SU-DHL-6 (cell line): Measurements from ENCODE around the gene FAM32A.

Experiments
- H2AFZ ChIP-seq: fragments of 200-600 bp; sonication (generic); 2 replicates; pipeline ENCODE4 v1.6.1; 2014; ENCODE audit warnings: low read depth, mild to moderate bottlenecking, moderate library complexity, mixed read lengths, antibody characterized with exemption, low read length; ENCODE audit not compliant: severe bottlenecking
- H3F3A ChIP-seq: fragments of 200-600 bp; shearing (Covaris generic); 2 replicates; pipeline ENCODE4 v1.6.0; 2016; ENCODE audit warnings: antibody characterized with exemption, mild to moderate bottlenecking; ENCODE audit not compliant: insufficient read depth
- H3K27ac ChIP-seq: fragments of 200-600 bp; sonication (generic); 2 replicates; pipeline ENCODE4 v1.5.1; 2016; ENCODE audit warnings: low read depth, mild to moderate bottlenecking, low read length, moderate library complexity, mixed read lengths
- H3K27me3 ChIP-seq: fragments of 200-600 bp; sonication (generic), shearing (Covaris generic); 2 replicates; pipeline ENCODE4 v1.6.0; 2014; ENCODE audit warnings: mild to moderate bottlenecking, low read length
- H3K36me3 ChIP-seq: fragments of 200-600 bp; sonication (generic); 2 replicates; pipeline ENCODE4 v1.6.1; 2014; ENCODE audit warnings: mild to moderate bottlenecking, low read length, mixed read lengths
- H3K4me2 ChIP-seq: fragments of 300-600, 200-600 bp; shearing (Covaris generic), sonication (generic); 2 replicates; pipeline ENCODE4 v1.6.0; 2014; ENCODE audit warnings: low read length, low read depth, mild to moderate bottlenecking; ENCODE audit not compliant: poor library complexity, severe bottlenecking
- H3K4me3 ChIP-seq: fragments of 200-600 bp; sonication (generic); 2 replicates; pipeline ENCODE4 v1.5.1; 2014; ENCODE audit warnings: antibody characterized with exemption, low read length, mild to moderate bottlenecking, mixed read lengths; ENCODE audit not compliant: insufficient read depth, poor library complexity, severe bottlenecking
- H3K79me2 ChIP-seq: fragments of 200-600 bp; sonication (generic); 2 replicates; pipeline ENCODE4 v1.6.1; 2014; ENCODE audit warnings: mild to moderate bottlenecking, low read length, moderate library complexity; ENCODE audit not compliant: insufficient read depth
- H3K9ac ChIP-seq: fragments of 200-600 bp; sonication (generic); 2 replicates; pipeline ENCODE4 v1.7.0; 2014; ENCODE audit warnings: mild to moderate bottlenecking, low read length
- H3K9me2 ChIP-seq: fragments of 200-600 bp; sonication (generic); replicated peaks from 2 replicates; pipeline ENCODE4 v1.6.1; 2014; ENCODE audit warnings: low read length; ENCODE audit not compliant: insufficient read depth
- H3K9me3 ChIP-seq: fragments of 200-600 bp; sonication (generic); 2 replicates; pipeline ENCODE4 v1.6.1; 2014; ENCODE audit warnings: low read length, mixed read lengths; ENCODE audit not compliant: insufficient read depth
- H4K20me1 ChIP-seq: fragments of 200-600 bp; sonication (generic); 2 replicates; pipeline ENCODE4 v1.6.1; 2014; ENCODE audit warnings: low read depth, mild to moderate bottlenecking, antibody characterized with exemption, low read length, moderate library complexity, mixed read lengths
- CTCF ChIP-seq: fragments of 200-600 bp; sonication (generic); IDR thresholded peaks from one replicate; pipeline ENCODE4 v1.5.1; 2017; ENCODE audit warnings: antibody characterized with exemption, mild to moderate bottlenecking, low read length, moderate library complexity; ENCODE audit not compliant: insufficient read depth, poor library complexity, severe bottlenecking
- EZH2phosphoT487 ChIP-seq: fragments of 200-600 bp; sonication (generic), shearing (Covaris generic); conservative IDR thresholded peaks from 2 replicates; pipeline ENCODE4 v1.6.1; 2018; ENCODE audit warnings: mild to moderate bottlenecking, antibody characterized with exemption, low read length, moderate library complexity, mixed read lengths

Gene FAM32A

GRCh38 chr19:16228637-16229321 is 43.6 kb downstream of the FAM32A start:
- no peaks in the 10 kb centered on the region for H3K9me2 ChIP-seq
- no peak overlapping the region for H3K4me2 ChIP-seq
- no peaks in the 10 kb centered on the region for H3K9me3 ChIP-seq
- H2AFZ ChIP-seq = no peak overlapping the region
- no peaks in the 10 kb centered on the region for H3F3A ChIP-seq
- H3K79me2 ChIP-seq = no peaks in the 10 kb centered on the region
- H3K27ac ChIP-seq = no peak overlapping the region
- H3K36me3 ChIP-seq = no peaks in the 10 kb centered on the region
- H3K9ac ChIP-seq = no peak overlapping the region
- no peak overlapping the region for H3K4me3 ChIP-seq
- no peaks in the 10 kb centered on the region for H4K20me1 ChIP-seq
- H3K27me3 ChIP-seq = no peaks in the 10 kb centered on the region
- TF ChIP-seq EZH2phosphoT487 (no peak), CTCF (no peak)

DNA sequence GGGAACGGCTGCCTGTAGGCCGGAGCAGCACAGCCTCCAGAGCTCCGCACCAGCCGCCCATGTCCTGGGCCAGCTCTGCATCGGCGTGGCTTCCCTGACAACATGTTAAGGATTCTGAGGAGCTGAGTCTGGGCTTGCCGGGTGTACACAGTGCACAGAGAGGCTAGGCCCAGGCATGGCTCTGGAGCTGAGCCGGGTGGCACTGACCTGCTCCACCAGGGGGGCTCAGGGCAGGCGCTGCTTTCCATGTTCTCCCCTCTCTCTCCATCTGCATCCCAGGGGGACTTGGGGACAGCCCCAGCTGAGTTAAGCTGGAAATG is 44.1 kb downstream of the FAM32A start:
- H3F3A ChIP-seq = no peaks in the 10 kb centered on the region
- H3K9me2 ChIP-seq = no peaks in the 10 kb centered on the region
- H3K9ac ChIP-seq = no peak overlapping the region
- H2AFZ ChIP-seq = no peak overlapping the region
- no peak overlapping the region for H3K27ac ChIP-seq
- no peak overlapping the region for H3K4me2 ChIP-seq
- H3K27me3 ChIP-seq = no peaks in the 10 kb centered on the region
- no peak for TF ChIP-seq EZH2phosphoT487
- TF ChIP-seq CTCF = no peak
- no peaks in the 10 kb centered on the region for H4K20me1 ChIP-seq
- no peak overlapping the region for H3K4me3 ChIP-seq
- no peaks in the 10 kb centered on the region for H3K79me2 ChIP-seq
- H3K36me3 ChIP-seq = no peaks in the 10 kb centered on the region
- no peaks in the 10 kb centered on the region for H3K9me3 ChIP-seq

- Histone ChIP-seq H4K20me1 (no peaks in the 10 kb centered on the region), H3K9ac (no peak overlapping the region), H3K9me3 (no peaks in the 10 kb centered on the region), H3F3A (no peaks in the 10 kb centered on the region), H3K4me3 (no peak overlapping the region), H3K27me3 (no peaks in the 10 kb centered on the region), H3K79me2 (no peaks in the 10 kb centered on the region), H3K4me2 (no peak overlapping the region), H3K27ac (no peak overlapping the region), H3K9me2 (no peaks in the 10 kb centered on the region), H3K36me3 (no peaks in the 10 kb centered on the region), H2AFZ (no peak overlapping the region)
- no peak for TF ChIP-seq EZH2phosphoT487
- TF ChIP-seq CTCF = no peak
Observed at GRCh38 chr19:16232127-16232526, 46.9 kb downstream of the FAM32A start.
